Medulla oblongata (tissue), 1 donor: Measurements from ENCODE around the gene RAB11FIP5.

ENCODE experiments used
- DNase-seq: peaks from one replicate; pipeline ENCODE4 v3.0.0-alpha.2; 2015; ENCODE audit errors: extremely low spot score

Gene RAB11FIP5

GRCh38 chr2:73033142-73033765 lies 79.5 kb downstream of the RAB11FIP5 start:
- DNase-seq: no peak

- DNase-seq: no peak
These were observed 80.0 kb downstream of the RAB11FIP5 start for GRCh38 chr2:73032702-73033097.

- no peak for DNase-seq
These were observed 80.7 kb downstream of the RAB11FIP5 start for GRCh38 chr2:73031725-73032701.

- DNase-seq: no peak
These were observed 81.6 kb downstream of the RAB11FIP5 start for GRCh38 chr2:73031095-73031678.

DNA sequence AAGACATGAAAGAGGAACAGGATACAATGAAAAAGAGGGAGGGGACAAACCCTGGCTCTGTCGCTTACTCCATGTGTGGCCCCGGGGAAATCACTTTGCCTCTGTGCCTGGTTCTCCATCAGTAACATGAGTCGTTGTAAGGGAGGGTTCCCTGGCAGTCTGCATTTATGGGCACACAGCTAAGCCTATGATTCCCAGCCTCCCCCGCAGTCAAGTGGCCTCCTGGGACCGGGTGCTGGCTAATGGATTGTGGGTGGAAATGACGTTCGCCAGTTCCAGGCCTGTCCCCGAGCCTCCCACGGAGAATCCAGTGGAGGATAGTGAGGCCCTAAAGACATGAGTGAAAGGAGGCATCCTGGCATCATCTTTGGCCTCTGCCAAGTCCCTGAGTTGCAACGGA lies 83.9 kb downstream of the RAB11FIP5 start:
- no peak for DNase-seq

DNA sequence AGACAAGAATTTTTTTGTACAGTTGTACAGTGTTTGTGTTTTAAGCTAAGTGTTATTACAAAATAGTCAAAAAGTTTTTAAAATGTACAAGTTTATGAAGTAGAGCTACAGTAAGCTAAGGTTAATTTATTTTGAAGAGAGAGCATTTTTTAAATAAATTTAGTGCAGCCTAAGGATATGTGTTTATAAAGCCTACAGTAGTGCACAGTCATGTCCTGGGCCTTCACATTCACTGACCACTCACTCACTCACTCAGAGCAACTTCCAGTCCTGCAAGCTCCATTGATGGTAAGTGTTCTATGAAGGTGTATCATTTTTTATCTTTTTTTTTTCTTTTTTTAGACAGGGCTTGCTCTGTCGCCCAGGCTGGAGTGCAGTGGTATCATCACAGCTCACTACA lies 85.4 kb downstream of the RAB11FIP5 start:
- no peak for DNase-seq

DNA sequence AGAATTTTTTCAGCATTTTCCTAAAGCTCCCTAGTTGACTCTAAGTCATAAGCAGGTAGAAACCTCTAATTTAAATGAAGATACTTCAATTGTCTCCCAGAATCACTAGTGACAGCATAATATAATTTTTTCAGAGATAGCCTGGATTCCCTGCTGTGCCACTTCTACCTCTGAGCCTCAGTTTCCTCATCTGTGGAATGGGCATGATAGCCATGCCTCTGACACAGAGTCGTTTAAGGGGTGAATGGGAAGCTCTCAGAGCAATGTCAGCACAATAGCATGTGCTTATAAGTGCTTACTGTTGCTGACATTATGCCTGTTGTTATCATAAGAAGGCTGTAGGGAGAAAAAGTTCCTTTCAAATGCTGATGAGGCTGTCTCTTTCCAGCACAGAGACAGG lies 89.3 kb downstream of the RAB11FIP5 start:
- DNase-seq: no peak
